GM18498 (cell line): Measurements from ENCODE around the gene USH1C.

Source experiments
- ATAC-seq: cut with Tn5 transposase; IDR thresholded peaks from one replicate; pipeline ENCODE4 v1.9.1; 2021; ENCODE audit warnings: mild to moderate bottlenecking, moderate library complexity; ENCODE audit not compliant: unreplicated experiment

USH1C gene

GRCh38 chr11:17544181-17544622 is at the start of gene USH1C:
TSS of gene USH1C (minus strand) at chr11:17544416. CDS start at chr11:17544307, 109 bp downstream.
- no peak for ATAC-seq

- no peak for ATAC-seq
Observed at GRCh38 chr11:17593466-17594245, 49.4 kb upstream of the USH1C start.

GRCh38 chr11:17591293-17591692 is 47.1 kb upstream of the USH1C start:
- no peak for ATAC-seq

GRCh38 chr11:17590463-17590862 is 46.2 kb upstream of the USH1C start:
- no peak for ATAC-seq

GRCh38 chr11:17588721-17589120 is 44.5 kb upstream of the USH1C start:
- ATAC-seq = no peak

- no peak for ATAC-seq
Observed at GRCh38 chr11:17588166-17588565, 44.0 kb upstream of the USH1C start.

- no peak for ATAC-seq
Observed at GRCh38 chr11:17585911-17586695, 41.9 kb upstream of the USH1C start.

GRCh38 chr11:17581732-17582053 is 37.5 kb upstream of the USH1C start:
- ATAC-seq = no peak

- ATAC-seq = no peak
Observed at GRCh38 chr11:17581036-17581731, 37.0 kb upstream of the USH1C start.

GRCh38 chr11:17580271-17580670 is 36.1 kb upstream of the USH1C start:
- ATAC-seq = no peak

- ATAC-seq = no peak
Observed at GRCh38 chr11:17579451-17579850, 35.2 kb upstream of the USH1C start.

GRCh38 chr11:17578958-17579357 is 34.7 kb upstream of the USH1C start:
- no peak for ATAC-seq

GRCh38 chr11:17578296-17578695 is 34.1 kb upstream of the USH1C start:
- no peak for ATAC-seq

- ATAC-seq = no peak
Observed at GRCh38 chr11:17575431-17576425, 31.5 kb upstream of the USH1C start.

GRCh38 chr11:17574141-17575091 is 30.2 kb upstream of the USH1C start:
- no peak for ATAC-seq

GRCh38 chr11:17573526-17573925 is 29.3 kb upstream of the USH1C start:
- no peak for ATAC-seq

- ATAC-seq = no peak
Observed at GRCh38 chr11:17572791-17573460, 28.7 kb upstream of the USH1C start.

- no peak for ATAC-seq
Observed at GRCh38 chr11:17572359-17572690, 28.1 kb upstream of the USH1C start.
